H1 (cell line): ENCODE measurements around the gene PGAP2. TPM values are rescaled to one million over a fixed set of nuclear protein-coding genes. Genes with fewer than 3 reads are reported as not detected.
"Not testable (repeated sequence)": the region's sequence is repeated elsewhere in the genome, so short reads cannot be mapped to it uniquely, and the experiment has no call there.

Experiments used
- CTCF ChIA-PET: fragments of 300-600 bp; sonication (Branson Sonifier 250); formaldehyde crosslinking; loops from one replicate; lab custom pipeline; 2021; ENCODE audit not compliant: partially characterized antibody; lab: Charles Lee
- POLR2A ChIA-PET: fragments of 300-600 bp; sonication (Branson Sonifier 250); formaldehyde crosslinking; loops from one replicate; lab custom pipeline; 2021; ENCODE audit warnings: inconsistent platforms; ENCODE audit not compliant: partially characterized antibody; lab: Charles Lee
- DNase-seq, 2 experiments: peaks; one replicate each; pipeline versions ENCODE4 v3.0.0 to v3.0.0-alpha.2; 2010 to 2022; ENCODE audit warnings: low spot score in 2 of 2, low read depth in 1 of 2, mixed read lengths in 1 of 2
- FAIRE-seq: peaks from 2 replicates; lab custom pipeline; 2011; peaks lifted over from hg19 to GRCh38; lab: Jason Lieb, UNC
- H2AFZ ChIP-seq: 2 replicates; pipeline ENCODE4 v1.8.1; 2012; ENCODE audit warnings: low read length, inconsistent platforms
- H2AK5ac ChIP-seq: 2 replicates; pipeline ENCODE4 v1.6.1; 2013; ENCODE audit warnings: low read depth, low read length
- H2BK120ac ChIP-seq: replicated peaks from 2 replicates; pipeline ENCODE3; 2013; ENCODE audit warnings: low read depth, low read length, inconsistent platforms
- H2BK12ac ChIP-seq: 2 replicates; pipeline ENCODE4 v1.6.1; 2013; ENCODE audit warnings: low read depth, low read length
- H2BK15ac ChIP-seq: 2 replicates; pipeline ENCODE4 v1.6.1; 2013; ENCODE audit warnings: low read length
- H2BK20ac ChIP-seq: 2 replicates; pipeline ENCODE4 v1.6.1; 2013; ENCODE audit warnings: low read length
- H2BK5ac ChIP-seq: 2 replicates; pipeline ENCODE4 v1.6.1; 2013; ENCODE audit warnings: low read depth, low read length
- H3K14ac ChIP-seq: 2 replicates; pipeline ENCODE4 v1.6.1; 2013; ENCODE audit warnings: inconsistent platforms; ENCODE audit not compliant: insufficient read length
- H3K18ac ChIP-seq: 2 replicates; pipeline ENCODE4 v1.6.1; 2013; ENCODE audit warnings: low read length; ENCODE audit errors: extremely low read depth
- H3K23ac ChIP-seq: 2 replicates; pipeline ENCODE4 v1.6.1; 2013; ENCODE audit warnings: inconsistent platforms; ENCODE audit not compliant: insufficient read length
- H3K23me2 ChIP-seq: 2 replicates; pipeline ENCODE4 v1.6.1; 2013; ENCODE audit warnings: low read depth, low read length
- H3K27ac ChIP-seq: 2 replicates; pipeline ENCODE4 v1.6.1; 2011; ENCODE audit warnings: low read depth, low read length, inconsistent platforms
- H3K27me3 ChIP-seq, 4 experiments: replicated peaks in 1 of 4; 1 replicate in 1 of 4; 2 replicates in 3 of 4; pipeline versions ENCODE4 v1.6.1 to v1.8.1; 2011 to 2013; ENCODE audit warnings: low read length in 3 of 4, mild to moderate bottlenecking in 3 of 4, inconsistent platforms in 2 of 4, mixed read lengths in 2 of 4, moderate library complexity in 1 of 4; ENCODE audit not compliant: control insufficient read depth in 3 of 4, insufficient read depth in 3 of 4; ENCODE audit errors: extremely low read depth in 1 of 4
- H3K36me3 ChIP-seq, 4 experiments: 2 replicates each; pipeline versions ENCODE4 v1.6.1 to v1.8.1; 2011 to 2013; ENCODE audit warnings: mild to moderate bottlenecking in 4 of 4, low read length in 3 of 4, moderate library complexity in 2 of 4, control low read depth in 1 of 4, inconsistent platforms in 1 of 4; ENCODE audit not compliant: insufficient read depth in 4 of 4, control insufficient read depth in 2 of 4
- H3K4ac ChIP-seq: replicated peaks from 2 replicates; pipeline ENCODE3; 2013; ENCODE audit warnings: low read length, low read depth, mixed read lengths, inconsistent platforms; ENCODE audit not compliant: insufficient read length
- H3K4me1 ChIP-seq, 4 experiments: replicated peaks in 1 of 4; 1 replicate in 1 of 4; 2 replicates in 3 of 4; pipeline versions ENCODE4 v1.6.1 to v1.8.1; 2011 to 2013; ENCODE audit warnings: low read length in 3 of 4, inconsistent platforms in 2 of 4, mixed read lengths in 1 of 4; ENCODE audit not compliant: insufficient read depth in 4 of 4, control insufficient read depth in 3 of 4
- H3K4me2 ChIP-seq, 2 experiments: 2 replicates each; pipeline versions ENCODE4 v1.6.1 to v1.8.1; 2011 to 2013; ENCODE audit warnings: low read depth in 2 of 2, low read length in 2 of 2, control low read depth in 1 of 2, inconsistent platforms in 1 of 2, mild to moderate bottlenecking in 1 of 2; ENCODE audit not compliant: insufficient read depth in 1 of 2
- H3K4me3 ChIP-seq, 4 experiments: fragments of 200-600, 300-600 bp in 1 of 4; sonication (generic), shearing (Covaris generic), sonication (Bioruptor Twin) in 1 of 4; 2 replicates each; pipeline versions ENCODE4 v1.5.1 to v1.8.1; 2011 to 2016; ENCODE audit warnings: low read length in 4 of 4, low read depth in 3 of 4, control low read depth in 2 of 4, inconsistent platforms in 2 of 4, mild to moderate bottlenecking in 2 of 4, mixed read lengths in 1 of 4, moderate library complexity in 1 of 4; ENCODE audit not compliant: insufficient read depth in 2 of 4; ENCODE audit errors: extremely low read depth in 1 of 4
- H3K56ac ChIP-seq: replicated peaks from 2 replicates; pipeline ENCODE3; 2013; ENCODE audit warnings: low read depth, mild to moderate bottlenecking, mixed read lengths, low read length, inconsistent platforms; ENCODE audit not compliant: insufficient read length
- H3K79me1 ChIP-seq: 2 replicates; pipeline ENCODE4 v1.6.1; 2013; ENCODE audit warnings: low read depth, low read length, control low read depth
- H3K79me2 ChIP-seq, 2 experiments: 2 replicates each; pipeline versions ENCODE4 v1.6.1 to v1.8.1; 2012 to 2013; ENCODE audit warnings: low read length in 2 of 2, mild to moderate bottlenecking in 2 of 2, inconsistent platforms in 1 of 2; ENCODE audit not compliant: insufficient read depth in 2 of 2, control insufficient read depth in 1 of 2
- H3K9ac ChIP-seq, 4 experiments: replicated peaks in 1 of 4; 1 replicate in 1 of 4; 2 replicates in 3 of 4; pipeline versions ENCODE4 v1.6.1 to v1.8.1; 2011 to 2013; ENCODE audit warnings: low read depth in 3 of 4, low read length in 3 of 4, control low read depth in 2 of 4, mild to moderate bottlenecking in 2 of 4, moderate library complexity in 2 of 4, inconsistent platforms in 1 of 4; ENCODE audit errors: extremely low read depth in 1 of 4
- H3K9me3 ChIP-seq, 2 experiments: 2 replicates each; pipeline versions ENCODE4 v1.6.1 to v1.8.1; 2012 to 2013; ENCODE audit warnings: mild to moderate bottlenecking in 2 of 2, moderate library complexity in 2 of 2, control low read depth in 1 of 2, inconsistent platforms in 1 of 2, low read depth in 1 of 2, low read length in 1 of 2, mixed read lengths in 1 of 2; ENCODE audit not compliant: insufficient read depth in 2 of 2
- H4K20me1 ChIP-seq, 2 experiments: replicated peaks in 1 of 2; 2 replicates each; pipeline versions ENCODE3 to v1.8.1; 2011 to 2013; ENCODE audit warnings: inconsistent platforms in 2 of 2, low read length in 2 of 2, mild to moderate bottlenecking in 1 of 2; ENCODE audit not compliant: insufficient read depth in 2 of 2, control insufficient read depth in 1 of 2
- H4K5ac ChIP-seq: 2 replicates; pipeline ENCODE4 v1.6.1; 2013; ENCODE audit warnings: low read length, low read depth, mixed read lengths, inconsistent platforms; ENCODE audit not compliant: insufficient read length
- H4K8ac ChIP-seq: 2 replicates; pipeline ENCODE4 v1.8.0; 2013; ENCODE audit warnings: mild to moderate bottlenecking, moderate library complexity, low read length, inconsistent platforms; ENCODE audit not compliant: insufficient read depth; ENCODE audit errors: extremely low read depth
- H4K91ac ChIP-seq: replicated peaks from 2 replicates; pipeline ENCODE3; 2013; ENCODE audit warnings: low read length, mixed read lengths, inconsistent platforms; ENCODE audit not compliant: insufficient read length
- WGBS, 2 experiments: shearing (Covaris generic) in 1 of 2; methylation state at CpG; one replicate each; pipeline versions ENCODE4 v1.1.6 to v1.1.7; 2013 to 2015; ENCODE audit warnings: low lambda C conversion rate in 2 of 2, mixed read lengths in 2 of 2, inconsistent platforms in 1 of 2, low coverage in 1 of 2, missing lambda C conversion rate in 1 of 2; ENCODE audit not compliant: insufficient replicate concordance in 2 of 2, insufficient coverage in 1 of 2, insufficient read length in 1 of 2; ENCODE audit errors: extremely low coverage in 1 of 2, missing lambda C conversion rate in 1 of 2; 5-methylcytosine and 5-hydroxymethylcytosine counted together
- polyA plus RNA-seq, 7 experiments: library from polyadenylated mRNA; depleted of rRNA in 3 of 7; stranded (reverse) in 5 of 7; unstranded in 2 of 7; fragments of >200 nt in 5 of 7; fragments of 200-250 nt in 2 of 7; gene quantifications; 1 replicate in 5 of 7; 2 replicates in 1 of 7; 4 replicates in 1 of 7; pipeline versions ENCODE4 v1.2.1 to v1.2.3, GENCODE V29; 2011 to 2013; ENCODE audit warnings: missing spikeins in 2 of 7, mixed read lengths in 2 of 7
- total RNA-seq: library from RNA; stranded (reverse); fragmentation: NEBNext Ultra II Directional; extraction: Animal tissue kit (Norgen Biotek cat#: 25700); gene quantifications from 2 replicates; pipeline ENCODE4 v1.2.1, GENCODE V29; 2021

The PGAP2 gene
- total and polyA plus RNA-seq, 2 of the 8 experiments (the other 6 are each of a cell fraction or from before 2014, with no cell fraction given) = 56.5 to 106 TPM

DNA sequence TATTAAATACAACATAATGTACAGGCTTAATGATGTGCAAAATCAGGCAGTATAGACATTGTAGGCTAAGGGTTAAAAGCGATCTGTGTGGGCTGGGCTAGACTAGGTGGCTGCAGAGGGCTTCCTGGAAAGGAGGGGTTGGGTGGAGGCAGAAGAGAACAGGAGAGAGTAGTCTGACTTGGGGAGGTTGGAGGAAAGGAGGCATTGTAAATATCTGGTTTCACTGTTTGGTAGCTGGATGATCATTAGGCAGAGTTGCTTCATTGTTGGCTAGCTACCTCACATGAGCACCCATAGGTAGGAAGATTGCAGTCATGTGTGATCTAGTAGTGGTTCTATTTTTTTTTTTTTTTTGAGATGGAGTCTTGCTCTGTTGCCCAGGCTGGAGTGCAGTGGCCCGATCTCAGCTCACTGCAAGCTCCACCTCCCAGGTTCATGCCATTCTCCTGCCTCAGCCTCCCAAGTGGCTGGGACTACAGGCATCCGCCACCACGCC is 52.6 kb downstream of the PGAP2 start:
- H3K56ac ChIP-seq, H3K14ac ChIP-seq, H2AFZ ChIP-seq, H3K9me3 ChIP-seq, H3K79me2 ChIP-seq, H2BK120ac ChIP-seq, H3K27ac ChIP-seq, H3K23ac ChIP-seq, H3K18ac ChIP-seq, H3K79me1 ChIP-seq, H3K4me3 ChIP-seq, H4K5ac ChIP-seq, FAIRE-seq, H3K4me2 ChIP-seq, H3K4ac ChIP-seq, H2BK20ac ChIP-seq, H3K23me2 ChIP-seq, H2BK12ac ChIP-seq, POLR2A ChIA-PET, DNase-seq, H3K9ac ChIP-seq, H2AK5ac ChIP-seq, H2BK5ac ChIP-seq, H3K36me3 ChIP-seq, H4K91ac ChIP-seq, H4K20me1 ChIP-seq, H4K8ac ChIP-seq: not testable (repeated sequence)
- 83% methylated on average over 4 of the region's 4 CpGs; no CpG with 5 or more reads in 1 of the 2 experiments for WGBS, 2 experiments
- H3K4me1 ChIP-seq = peaks cover 6 to 16% (median 9%) of the 10 kb centered on the region in 4 experiments; a peak in 5 of 7 replicates
- CTCF ChIA-PET = interaction anchor here (0.6 to 4.9 kb wide), 6 partner anchors 10 to 212 kb away, joined by 3 to 30 read pairs (median 4); no protein-coding TSS in a partner anchor
- H2BK15ac ChIP-seq = 0 out of 2 replicates have a peak overlapping the region, but pooled peaks have one; percentile 16
- H3K27me3 ChIP-seq = peaks cover 0 to 11% (median 7%) of the 10 kb centered on the region in 4 experiments; a peak in 5 of 7 replicates
